Cerebellar cortex (tissue), 1 donor: ENCODE data around the gene GOLGA1.
"Not testable (repeated sequence)": the region's sequence is repeated elsewhere in the genome, so short reads cannot be mapped to it uniquely, and the experiment has no call there.

Experiments used
- DNase-seq: peaks from one replicate; pipeline ENCODE4 v3.0.0-alpha.2; 2015; ENCODE audit warnings: low spot score

The GOLGA1 gene

GRCh38 chr9:124838132-124838531 is 102.8 kb downstream of the GOLGA1 start:
- not testable (repeated sequence) for DNase-seq

GRCh38 chr9:124835026-124835557 is 105.8 kb downstream of the GOLGA1 start:
- DNase-seq = no peak

DNA sequence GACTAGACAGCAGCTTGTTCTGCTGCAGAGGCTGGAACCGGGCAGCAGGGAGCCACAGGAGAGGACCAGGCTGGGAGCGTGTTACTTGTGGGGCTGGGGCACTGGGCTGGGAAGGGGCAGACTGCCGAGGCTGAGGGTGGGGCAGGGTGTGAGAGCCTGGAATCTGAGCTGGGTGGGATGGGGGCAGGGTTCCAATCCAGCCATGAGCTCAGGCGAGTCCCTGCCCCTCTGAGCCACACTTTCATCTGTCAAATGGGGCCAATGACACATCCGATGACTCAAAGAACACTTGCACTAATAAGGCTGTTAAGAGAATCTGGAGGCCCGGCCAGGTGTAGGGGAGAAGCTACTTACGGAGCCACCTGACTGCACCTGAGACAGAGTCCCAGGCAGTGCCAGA is 106.3 kb downstream of the GOLGA1 start:
- DNase-seq = no peak

- no peak for DNase-seq
These were observed 109.1 kb downstream of the GOLGA1 start for GRCh38 chr9:124831642-124832364.

DNA sequence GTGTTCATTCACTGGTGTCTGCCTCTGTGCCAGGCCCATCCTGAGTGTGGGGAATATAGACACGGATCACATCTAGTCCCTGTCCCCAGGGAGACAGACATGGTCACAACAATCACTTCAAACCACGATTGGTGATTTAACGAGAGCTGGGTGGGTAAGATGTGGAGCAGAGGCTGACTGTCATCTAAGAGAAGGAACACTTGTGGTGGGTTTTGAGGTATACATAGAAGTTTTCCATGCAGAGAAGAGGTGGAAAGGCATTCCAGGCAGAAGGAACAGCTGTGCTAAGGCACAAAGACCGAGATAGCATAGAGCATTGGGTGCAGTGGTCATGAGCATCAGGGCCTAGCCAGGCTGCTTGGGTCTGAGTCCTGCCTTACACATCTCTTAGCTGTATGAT is 110.3 kb downstream of the GOLGA1 start:
- no peak for DNase-seq

DNA sequence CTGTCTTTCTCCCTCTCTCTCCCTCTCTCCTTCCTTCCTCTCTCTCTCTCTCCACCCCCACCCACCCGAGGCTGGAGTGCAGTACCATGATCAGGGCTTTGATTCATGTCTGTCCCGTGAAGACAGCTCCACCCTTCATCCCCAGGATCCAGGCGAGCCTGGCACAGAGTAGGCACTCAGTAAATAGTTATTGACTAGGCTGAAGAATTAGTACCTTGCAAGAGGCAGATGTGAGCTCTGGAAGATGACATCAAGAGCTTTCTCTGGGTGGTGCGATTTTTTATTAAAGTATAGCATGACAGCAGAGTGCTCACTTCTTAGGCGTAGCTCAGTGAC is 111.6 kb downstream of the GOLGA1 start:
- DNase-seq = no peak

- DNase-seq = no peak
These were observed 112.2 kb downstream of the GOLGA1 start for GRCh38 chr9:124828489-124829333.
